ENCODE data around the gene UGGT2. TPM values are rescaled to one million over a fixed set of nuclear protein-coding genes. Genes with fewer than 3 reads are reported as not detected.

Gene UGGT2
- total RNA-seq, 2 experiments from 2014 or later, result 1.8 TPM; not detected in 1

DNA sequence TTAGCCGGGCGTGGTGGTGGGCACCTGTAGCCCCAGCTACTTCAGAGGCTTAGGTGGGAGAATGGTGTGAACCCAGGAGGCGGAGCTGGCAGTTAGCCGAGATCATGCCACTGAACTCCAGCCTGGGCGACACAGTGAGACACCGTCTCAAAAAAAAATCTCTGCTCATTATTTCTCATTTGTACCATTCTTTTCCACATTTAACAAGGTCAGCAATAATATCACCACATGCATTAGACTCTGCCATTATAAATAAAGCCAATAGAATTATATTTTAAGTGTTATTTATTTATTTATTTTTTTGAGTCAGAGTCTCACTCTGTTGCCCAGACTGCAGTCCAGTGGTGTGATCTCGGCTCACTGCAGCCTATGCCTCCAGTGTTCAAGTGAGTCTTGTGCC, 24.2 kb downstream of the UGGT2 start:
- Histone ChIP-seq H2AFZ (ENCODE audit: low read length) (no peak overlapping the region), H4K20me1 (ENCODE audit: insufficient read depth, low read length) (no peaks in the 10 kb centered on the region), H3K9me2 (ENCODE audit: insufficient read depth, low read length) (no peaks in the 10 kb centered on the region), H3K9me3 (ENCODE audit: low read length) (no peaks in the 10 kb centered on the region), H3K79me2 (ENCODE audit: insufficient read depth, low read depth, low read length) (no peaks in the 10 kb centered on the region), H3K4me1 (ENCODE audit: insufficient read depth, low read length, poor library complexity, severe bottlenecking) (no peaks in the 10 kb centered on the region), H3K36me3 (ENCODE audit: insufficient read depth, low read length) (no peaks in the 10 kb centered on the region), H3K4me3 (ENCODE audit: low read depth, low read length, poor library complexity, severe bottlenecking) (no peak overlapping the region), H3K4me2 (ENCODE audit: low read length) (no peak overlapping the region), H3K27ac (ENCODE audit: low read depth, low read length, poor library complexity, severe bottlenecking) (no peak overlapping the region)
- DNase-seq (ENCODE audit: low spot score), result no peak
- intact Hi-C loops (cut with micrococcal nuclease; ENCODE audit: unreplicated experiment), result no loop called here
- BruUV-seq (replicated peaks), result no TSS peak
- ChIA-PET CTCF (ENCODE audit: unreplicated experiment) (no interaction called here), POLR2A (no interaction called here)
- TF ChIP-seq EZH2phosphoT487 (IDR thresholded peaks at IDR 0.05; ENCODE audit: borderline replicate concordance, low read depth, low read length), result no peak
- TF ChIP-seq, protein P1, sequence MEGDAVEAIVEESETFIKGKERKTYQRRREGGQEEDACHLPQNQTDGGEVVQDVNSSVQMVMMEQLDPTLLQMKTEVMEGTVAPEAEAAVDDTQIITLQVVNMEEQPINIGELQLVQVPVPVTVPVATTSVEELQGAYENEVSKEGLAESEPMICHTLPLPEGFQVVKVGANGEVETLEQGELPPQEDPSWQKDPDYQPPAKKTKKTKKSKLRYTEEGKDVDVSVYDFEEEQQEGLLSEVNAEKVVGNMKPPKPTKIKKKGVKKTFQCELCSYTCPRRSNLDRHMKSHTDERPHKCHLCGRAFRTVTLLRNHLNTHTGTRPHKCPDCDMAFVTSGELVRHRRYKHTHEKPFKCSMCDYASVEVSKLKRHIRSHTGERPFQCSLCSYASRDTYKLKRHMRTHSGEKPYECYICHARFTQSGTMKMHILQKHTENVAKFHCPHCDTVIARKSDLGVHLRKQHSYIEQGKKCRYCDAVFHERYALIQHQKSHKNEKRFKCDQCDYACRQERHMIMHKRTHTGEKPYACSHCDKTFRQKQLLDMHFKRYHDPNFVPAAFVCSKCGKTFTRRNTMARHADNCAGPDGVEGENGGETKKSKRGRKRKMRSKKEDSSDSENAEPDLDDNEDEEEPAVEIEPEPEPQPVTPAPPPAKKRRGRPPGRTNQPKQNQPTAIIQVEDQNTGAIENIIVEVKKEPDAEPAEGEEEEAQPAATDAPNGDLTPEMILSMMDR (conservative IDR thresholded peaks at IDR 0.05; ENCODE audit: low read length), result no peak

DNA sequence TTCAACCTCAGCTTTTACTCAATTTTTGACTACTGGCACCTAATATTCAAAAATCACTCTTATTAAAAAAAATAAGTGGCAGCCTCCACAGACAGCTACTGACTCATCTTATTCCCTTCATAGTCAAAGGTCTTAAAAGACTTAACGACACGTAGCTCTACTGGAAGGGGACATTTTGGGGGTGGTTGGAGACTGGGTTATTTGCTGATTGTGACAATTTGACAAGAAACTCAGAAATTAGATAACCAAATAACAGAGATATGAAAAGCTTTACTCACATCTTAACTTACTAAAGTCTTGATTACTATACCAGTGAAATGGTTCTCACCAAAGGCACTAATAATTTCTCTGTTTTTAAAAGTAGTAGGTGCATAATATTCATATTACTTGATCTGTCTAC, 25.7 kb downstream of the UGGT2 start:
- intact Hi-C loops (cut with micrococcal nuclease; ENCODE audit: unreplicated experiment), result no loop called here
- no peak overlapping the region for H3K27ac ChIP-seq (ENCODE audit: low read depth, low read length, poor library complexity, severe bottlenecking)
- CTCF ChIA-PET (ENCODE audit: unreplicated experiment), result no interaction called here
- TF ChIP-seq EZH2phosphoT487 (IDR thresholded peaks at IDR 0.05; ENCODE audit: borderline replicate concordance, low read depth, low read length), result no peak
- TF ChIP-seq, protein P1 (conservative IDR thresholded peaks at IDR 0.05; ENCODE audit: low read length), result no peak
- H3K4me2 ChIP-seq (ENCODE audit: low read length), result no peak overlapping the region
- H3K4me3 ChIP-seq (ENCODE audit: low read depth, low read length, poor library complexity, severe bottlenecking), result no peak overlapping the region
- POLR2A ChIA-PET, result no interaction called here
- BruUV-seq (replicated peaks), result no TSS peak
- H3K36me3 ChIP-seq (ENCODE audit: insufficient read depth, low read length), result no peaks in the 10 kb centered on the region
- no peaks in the 10 kb centered on the region for H4K20me1 ChIP-seq (ENCODE audit: insufficient read depth, low read length)
- no peaks in the 10 kb centered on the region for H3K4me1 ChIP-seq (ENCODE audit: insufficient read depth, low read length, poor library complexity, severe bottlenecking)
- no peaks in the 10 kb centered on the region for H3K79me2 ChIP-seq (ENCODE audit: insufficient read depth, low read depth, low read length)
- H2AFZ ChIP-seq (ENCODE audit: low read length), result no peak overlapping the region
- no peaks in the 10 kb centered on the region for H3K9me2 ChIP-seq (ENCODE audit: insufficient read depth, low read length)
- no peak for DNase-seq (ENCODE audit: low spot score)
- H3K9me3 ChIP-seq (ENCODE audit: low read length), result no peaks in the 10 kb centered on the region

DNA sequence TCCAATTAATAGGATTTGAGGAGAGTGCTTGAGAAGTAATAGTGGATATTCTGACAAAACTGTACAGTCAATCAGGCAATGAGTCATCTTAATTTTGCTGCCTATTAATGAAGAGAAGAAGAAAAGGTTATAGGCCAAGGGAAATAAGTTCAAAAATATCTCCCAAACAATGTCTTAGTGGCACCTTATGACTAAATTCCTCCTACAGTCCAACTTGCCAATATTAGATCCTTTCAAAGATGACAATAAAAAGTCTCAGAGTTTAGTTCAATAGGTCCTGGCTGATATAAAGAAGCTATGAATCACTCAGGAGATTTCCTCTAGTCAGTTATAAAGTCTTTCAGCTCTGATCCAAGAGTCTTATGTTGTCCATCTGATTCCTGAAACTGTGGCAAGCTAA, 27.9 kb downstream of the UGGT2 start:
- DNase-seq (ENCODE audit: low spot score), result no peak
- ChIA-PET CTCF (ENCODE audit: unreplicated experiment) (no interaction called here), POLR2A (interaction anchor here (0.7 kb wide), 1 partner anchor 1594 kb away, joined by 3 read pairs; no protein-coding TSS in a partner anchor)
- no peak for TF ChIP-seq EZH2phosphoT487 (IDR thresholded peaks at IDR 0.05; ENCODE audit: borderline replicate concordance, low read depth, low read length)
- Histone ChIP-seq H3K79me2 (ENCODE audit: insufficient read depth, low read depth, low read length) (no peaks in the 10 kb centered on the region), H3K9me2 (ENCODE audit: insufficient read depth, low read length) (no peaks in the 10 kb centered on the region), H3K4me1 (ENCODE audit: insufficient read depth, low read length, poor library complexity, severe bottlenecking) (no peaks in the 10 kb centered on the region), H3K4me3 (ENCODE audit: low read depth, low read length, poor library complexity, severe bottlenecking) (no peak overlapping the region), H3K4me2 (ENCODE audit: low read length) (no peak overlapping the region), H3K27ac (ENCODE audit: low read depth, low read length, poor library complexity, severe bottlenecking) (no peak overlapping the region), H2AFZ (ENCODE audit: low read length) (no peak overlapping the region), H4K20me1 (ENCODE audit: insufficient read depth, low read length) (no peaks in the 10 kb centered on the region), H3K36me3 (ENCODE audit: insufficient read depth, low read length) (no peaks in the 10 kb centered on the region), H3K9me3 (ENCODE audit: low read length) (no peaks in the 10 kb centered on the region)
- no TSS peak for BruUV-seq (replicated peaks)
- intact Hi-C loops (cut with micrococcal nuclease; ENCODE audit: unreplicated experiment), result loop anchor here (2.0 kb wide), 1 partner anchor 26 kb away; no protein-coding TSS in a partner anchor

All from OCI-LY7 (cell line).